ENCODE measurements around the gene FREM1.

Gene FREM1

GRCh38 chr9:14868418-14868771 is 41.8 kb downstream of the FREM1 start:
- in situ Hi-C loops (cut with MboI; ENCODE audit: low pct_unique_long_range_greater_than_20kb, low sequenced_read_pairs, unreplicated experiment) = no loop called here

GRCh38 chr9:14866200-14866749 is 44.0 kb downstream of the FREM1 start:
- in situ Hi-C loops (cut with MboI; ENCODE audit: low pct_unique_long_range_greater_than_20kb, low sequenced_read_pairs, unreplicated experiment) = no loop called here
- no peak for DNase-seq (ENCODE audit: low spot score)
- no peak for TF ChIP-seq CTCF (IDR thresholded peaks at IDR 0.05; ENCODE audit: extremely low read depth, insufficient read depth, missing control alignments)

More at GRCh38 chr9:14868418-14868771, 41.8 kb downstream of the FREM1 start:
- no peak for TF ChIP-seq CTCF (IDR thresholded peaks at IDR 0.05; ENCODE audit: extremely low read depth, insufficient read depth, missing control alignments)
- DNase-seq (ENCODE audit: low spot score) = no peak

- TF ChIP-seq CTCF (IDR thresholded peaks at IDR 0.05; ENCODE audit: extremely low read depth, insufficient read depth, missing control alignments) = no peak
- no peak for DNase-seq (ENCODE audit: low spot score)
- in situ Hi-C loops (cut with MboI; ENCODE audit: low pct_unique_long_range_greater_than_20kb, low sequenced_read_pairs, unreplicated experiment) = no loop called here
Observed at GRCh38 chr9:14864309-14864708, 45.9 kb downstream of the FREM1 start.

- no peak for DNase-seq (ENCODE audit: low spot score)
- TF ChIP-seq CTCF (IDR thresholded peaks at IDR 0.05; ENCODE audit: extremely low read depth, insufficient read depth, missing control alignments) = no peak
- in situ Hi-C loops (cut with MboI; ENCODE audit: low pct_unique_long_range_greater_than_20kb, low sequenced_read_pairs, unreplicated experiment) = no loop called here
Observed at GRCh38 chr9:14863402-14863801, 46.8 kb downstream of the FREM1 start.

- TF ChIP-seq CTCF (IDR thresholded peaks at IDR 0.05; ENCODE audit: extremely low read depth, insufficient read depth, missing control alignments) = no peak
- in situ Hi-C loops (cut with MboI; ENCODE audit: low pct_unique_long_range_greater_than_20kb, low sequenced_read_pairs, unreplicated experiment) = no loop called here
- no peak for DNase-seq (ENCODE audit: low spot score)
Observed at GRCh38 chr9:14857449-14858305, 52.6 kb downstream of the FREM1 start.

- in situ Hi-C loops (cut with MboI; ENCODE audit: low pct_unique_long_range_greater_than_20kb, low sequenced_read_pairs, unreplicated experiment) = no loop called here
- TF ChIP-seq CTCF (IDR thresholded peaks at IDR 0.05; ENCODE audit: extremely low read depth, insufficient read depth, missing control alignments) = no peak
- DNase-seq (ENCODE audit: low spot score) = no peak
Observed at GRCh38 chr9:14849851-14850250, 60.4 kb downstream of the FREM1 start.

All from GM13977 (cell line).